ENCODE measurements around the gene DHX32. TPM values are rescaled to one million over a fixed set of nuclear protein-coding genes. Genes with fewer than 3 reads are reported as not detected.

Gene DHX32
- total and polyA plus RNA-seq, 2 donors from 2014 or later = 20.0 to 33.2 TPM

DNA sequence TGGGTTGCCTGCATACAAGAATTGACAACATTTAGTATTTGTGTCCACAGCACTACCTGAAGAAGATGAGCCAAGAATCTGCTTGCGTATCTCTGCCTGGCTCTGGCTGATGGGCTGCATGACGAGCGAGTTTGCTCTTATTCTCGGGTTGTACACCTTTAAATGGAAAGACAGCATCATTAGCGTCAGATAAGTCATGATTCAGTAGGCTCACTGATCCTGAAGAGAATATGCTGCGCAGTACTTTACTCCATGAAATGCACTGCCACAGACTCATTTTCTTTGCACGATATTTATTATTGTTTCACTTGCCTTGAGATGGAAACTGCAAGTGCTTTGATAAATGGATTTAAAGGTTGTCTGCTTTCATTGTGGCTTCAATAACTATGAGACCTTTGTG, 28.6 kb downstream of the DHX32 start:
- DNase-seq (no peak), FAIRE-seq (no peak)
- intact Hi-C loops (cut with DNase I) = no loop called here
- peaks cover 0 to 26% (median 23%) of the 10 kb centered on the region in 3 donors for H3K36me3 ChIP-seq (ENCODE audit: control insufficient read depth in 2 of 3, insufficient read depth in 3 of 3, low read length in 3 of 3)
- H3K9me3 ChIP-seq (ENCODE audit: control insufficient read depth in 2 of 3, insufficient read depth in 1 of 3, low read length in 3 of 3) = no peaks in the 10 kb centered on the region
- no peak overlapping the region for H3K27ac ChIP-seq (ENCODE audit: low read depth in 2 of 2, low read length in 2 of 2)
- H3K9ac ChIP-seq (ENCODE audit: low read length in 3 of 3) = no peak overlapping the region
- H3K4me1 ChIP-seq (ENCODE audit: control insufficient read depth in 2 of 3, insufficient read depth in 2 of 3, low read depth in 1 of 3, low read length in 3 of 3) = no peaks in the 10 kb centered on the region
- no peaks in the 10 kb centered on the region for H3K27me3 ChIP-seq (ENCODE audit: control insufficient read depth, insufficient read depth, low read length)
- TF ChIP-seq, protein P1, sequence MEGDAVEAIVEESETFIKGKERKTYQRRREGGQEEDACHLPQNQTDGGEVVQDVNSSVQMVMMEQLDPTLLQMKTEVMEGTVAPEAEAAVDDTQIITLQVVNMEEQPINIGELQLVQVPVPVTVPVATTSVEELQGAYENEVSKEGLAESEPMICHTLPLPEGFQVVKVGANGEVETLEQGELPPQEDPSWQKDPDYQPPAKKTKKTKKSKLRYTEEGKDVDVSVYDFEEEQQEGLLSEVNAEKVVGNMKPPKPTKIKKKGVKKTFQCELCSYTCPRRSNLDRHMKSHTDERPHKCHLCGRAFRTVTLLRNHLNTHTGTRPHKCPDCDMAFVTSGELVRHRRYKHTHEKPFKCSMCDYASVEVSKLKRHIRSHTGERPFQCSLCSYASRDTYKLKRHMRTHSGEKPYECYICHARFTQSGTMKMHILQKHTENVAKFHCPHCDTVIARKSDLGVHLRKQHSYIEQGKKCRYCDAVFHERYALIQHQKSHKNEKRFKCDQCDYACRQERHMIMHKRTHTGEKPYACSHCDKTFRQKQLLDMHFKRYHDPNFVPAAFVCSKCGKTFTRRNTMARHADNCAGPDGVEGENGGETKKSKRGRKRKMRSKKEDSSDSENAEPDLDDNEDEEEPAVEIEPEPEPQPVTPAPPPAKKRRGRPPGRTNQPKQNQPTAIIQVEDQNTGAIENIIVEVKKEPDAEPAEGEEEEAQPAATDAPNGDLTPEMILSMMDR (IDR thresholded peaks at IDR 0.05; ENCODE audit: borderline replicate concordance, extremely low read depth, insufficient read depth) = no peak
- H3K4me3 ChIP-seq (ENCODE audit: low read length in 3 of 3) = no peak overlapping the region

DNA sequence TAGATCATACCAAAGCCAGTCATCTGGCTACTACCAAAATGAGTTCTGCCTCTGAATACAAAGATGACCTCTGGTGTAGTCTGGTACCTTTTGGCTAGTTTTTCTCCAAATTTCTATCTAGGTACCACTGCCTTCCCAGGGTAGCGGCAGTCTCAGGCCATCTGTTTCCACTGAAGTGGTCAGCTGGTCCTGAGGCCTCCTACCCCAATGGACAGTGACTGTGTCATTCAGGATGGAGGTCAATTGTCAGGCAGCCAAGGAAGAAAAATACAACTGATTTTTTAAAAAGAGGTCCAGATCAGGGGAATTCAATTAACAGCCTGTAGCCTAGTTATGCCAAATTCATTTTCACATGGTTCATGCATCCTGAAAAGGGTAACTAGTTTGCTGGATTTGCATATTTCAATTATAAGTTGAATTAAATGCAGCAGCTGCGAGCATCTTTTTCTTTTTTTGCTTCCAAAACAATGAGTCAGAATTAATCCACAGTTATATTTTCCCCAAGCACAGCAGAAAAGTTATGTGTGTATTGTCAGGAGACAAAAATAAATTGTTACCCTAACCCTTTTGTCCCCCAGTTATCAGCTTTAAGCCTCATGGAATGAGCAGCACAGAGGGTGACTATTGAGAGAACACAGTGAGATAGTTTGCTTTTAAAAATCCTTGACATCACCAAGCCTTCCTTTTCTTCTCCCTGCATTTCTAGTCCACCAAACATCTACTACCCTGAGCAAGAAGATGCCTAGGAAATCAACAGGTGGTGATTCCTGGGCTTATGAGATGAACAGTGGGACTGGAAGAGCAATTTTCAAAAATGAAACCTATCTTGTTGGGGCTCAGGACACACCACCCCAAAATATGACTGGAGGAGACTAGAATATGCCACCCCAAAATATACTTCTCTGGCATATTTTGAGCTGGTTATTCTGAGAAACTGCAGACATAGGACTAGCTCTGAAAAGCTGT, 30.0 kb downstream of the DHX32 start:
- H3K9me3 ChIP-seq (ENCODE audit: control insufficient read depth in 2 of 3, insufficient read depth in 1 of 3, low read length in 3 of 3) = no peaks in the 10 kb centered on the region
- H3K27me3 ChIP-seq (ENCODE audit: control insufficient read depth, insufficient read depth, low read length) = no peaks in the 10 kb centered on the region
- H3K4me3 ChIP-seq (ENCODE audit: low read length in 3 of 3) = no peak overlapping the region
- intact Hi-C loops (cut with DNase I) = no loop called here
- H3K36me3 ChIP-seq (ENCODE audit: control insufficient read depth in 2 of 3, insufficient read depth in 3 of 3, low read length in 3 of 3) = peaks cover 0 to 26% (median 23%) of the 10 kb centered on the region in 3 donors
- no peak for DNase-seq
- no peak overlapping the region for H3K9ac ChIP-seq (ENCODE audit: low read length in 3 of 3)
- H3K4me1 ChIP-seq (ENCODE audit: control insufficient read depth in 2 of 3, insufficient read depth in 2 of 3, low read depth in 1 of 3, low read length in 3 of 3) = no peaks in the 10 kb centered on the region
- no peak for FAIRE-seq
- no peak overlapping the region for H3K27ac ChIP-seq (ENCODE audit: low read depth in 2 of 2, low read length in 2 of 2)
- TF ChIP-seq, protein P1 (IDR thresholded peaks at IDR 0.05; ENCODE audit: borderline replicate concordance, extremely low read depth, insufficient read depth) = no peak

DNA sequence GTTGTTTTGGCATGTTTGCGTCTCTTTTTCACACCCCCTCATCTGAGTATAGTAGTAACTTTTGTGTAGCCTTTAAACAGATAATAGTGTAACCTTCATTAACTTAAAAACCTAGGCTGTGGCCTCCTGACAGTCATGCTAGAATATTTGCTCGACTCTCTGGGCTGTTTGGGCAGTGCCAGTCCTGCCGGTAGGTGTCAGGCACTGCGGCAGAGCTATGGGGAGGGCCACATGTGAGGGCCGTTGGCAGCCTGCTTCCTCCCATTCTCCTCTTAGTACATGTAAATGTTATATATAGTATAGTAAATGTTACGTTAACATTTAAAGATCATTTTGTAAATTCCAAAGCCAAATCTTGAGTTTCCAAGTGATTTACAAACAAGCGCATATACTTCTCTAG, 31.6 kb downstream of the DHX32 start:
- no peak for FAIRE-seq
- Histone ChIP-seq H3K36me3 (ENCODE audit: control insufficient read depth in 2 of 3, insufficient read depth in 3 of 3, low read length in 3 of 3) (peaks cover 0 to 26% (median 23%) of the 10 kb centered on the region in 3 donors), H3K27ac (ENCODE audit: low read depth in 2 of 2, low read length in 2 of 2) (no peak overlapping the region), H3K4me1 (ENCODE audit: control insufficient read depth in 2 of 3, insufficient read depth in 2 of 3, low read depth in 1 of 3, low read length in 3 of 3) (no peaks in the 10 kb centered on the region), H3K27me3 (ENCODE audit: control insufficient read depth, insufficient read depth, low read length) (no peaks in the 10 kb centered on the region), H3K4me3 (ENCODE audit: low read length in 3 of 3) (no peak overlapping the region), H3K9me3 (ENCODE audit: control insufficient read depth in 2 of 3, insufficient read depth in 1 of 3, low read length in 3 of 3) (no peaks in the 10 kb centered on the region), H3K9ac (ENCODE audit: low read length in 3 of 3) (no peak overlapping the region)
- intact Hi-C loops (cut with DNase I) = no loop called here
- no peak for DNase-seq
- TF ChIP-seq, protein P1 (IDR thresholded peaks at IDR 0.05; ENCODE audit: borderline replicate concordance, extremely low read depth, insufficient read depth) = no peak

All from kidney (tissue), 14 donors.